WI38 (cell line): ENCODE measurements around the gene KRTAP6-3.

Experiments
- H3K4me3 ChIP-seq: 2 replicates; pipeline ENCODE4 v1.5.1; 2011; ENCODE audit warnings: low read depth, mild to moderate bottlenecking, control low read depth, low read length
- TF ChIP-seq, protein P1 (sequence below): IDR thresholded peaks from 2 replicates; pipeline ENCODE4 v1.5.1; 2012; ENCODE audit warnings: low read depth, mild to moderate bottlenecking, control low read depth, low read length

Gene KRTAP6-3

DNA sequence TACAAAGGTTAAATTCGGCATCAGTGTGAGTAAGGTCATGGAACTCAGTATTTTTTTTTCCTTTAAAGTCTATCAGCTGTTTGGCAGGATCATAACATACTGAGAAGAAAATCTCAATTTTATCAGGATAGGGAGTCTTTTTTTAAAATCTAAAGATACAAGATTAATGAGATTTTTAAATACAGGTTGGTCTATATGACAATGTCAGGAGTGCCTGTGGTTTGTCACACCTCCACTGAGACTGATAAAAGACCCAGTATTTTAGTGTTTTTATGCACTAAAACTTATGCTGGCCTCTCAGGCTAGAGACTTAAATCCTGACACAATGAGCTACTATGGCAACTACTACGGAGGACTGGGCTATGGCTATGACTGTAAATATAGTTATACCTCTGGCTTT, 50.3 kb downstream of the KRTAP6-3 start, which contains the start of gene KRTAP20-3:
Gene KRTAP20-3, plus strand, starts transcription at position 301 of the 400 bp plus-strand sequence.
- TF ChIP-seq, protein P1, sequence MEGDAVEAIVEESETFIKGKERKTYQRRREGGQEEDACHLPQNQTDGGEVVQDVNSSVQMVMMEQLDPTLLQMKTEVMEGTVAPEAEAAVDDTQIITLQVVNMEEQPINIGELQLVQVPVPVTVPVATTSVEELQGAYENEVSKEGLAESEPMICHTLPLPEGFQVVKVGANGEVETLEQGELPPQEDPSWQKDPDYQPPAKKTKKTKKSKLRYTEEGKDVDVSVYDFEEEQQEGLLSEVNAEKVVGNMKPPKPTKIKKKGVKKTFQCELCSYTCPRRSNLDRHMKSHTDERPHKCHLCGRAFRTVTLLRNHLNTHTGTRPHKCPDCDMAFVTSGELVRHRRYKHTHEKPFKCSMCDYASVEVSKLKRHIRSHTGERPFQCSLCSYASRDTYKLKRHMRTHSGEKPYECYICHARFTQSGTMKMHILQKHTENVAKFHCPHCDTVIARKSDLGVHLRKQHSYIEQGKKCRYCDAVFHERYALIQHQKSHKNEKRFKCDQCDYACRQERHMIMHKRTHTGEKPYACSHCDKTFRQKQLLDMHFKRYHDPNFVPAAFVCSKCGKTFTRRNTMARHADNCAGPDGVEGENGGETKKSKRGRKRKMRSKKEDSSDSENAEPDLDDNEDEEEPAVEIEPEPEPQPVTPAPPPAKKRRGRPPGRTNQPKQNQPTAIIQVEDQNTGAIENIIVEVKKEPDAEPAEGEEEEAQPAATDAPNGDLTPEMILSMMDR, result no peak
- H3K4me3 ChIP-seq, result no peak within 1 kb of the TSS
